HG02763 (cell line): ENCODE data around the gene BICRA.
"Not testable (repeated sequence)": the region's sequence is repeated elsewhere in the genome, so short reads cannot be mapped to it uniquely, and the experiment has no call there.

Experiments
- ATAC-seq: cut with Tn5 transposase; IDR thresholded peaks from one replicate; pipeline ENCODE4 v1.9.1; 2021; ENCODE audit warnings: mild to moderate bottlenecking, moderate library complexity; ENCODE audit not compliant: unreplicated experiment

BICRA gene

GRCh38 chr19:47626238-47626637 is 17.3 kb downstream of the BICRA start:
- no peak for ATAC-seq

DNA sequence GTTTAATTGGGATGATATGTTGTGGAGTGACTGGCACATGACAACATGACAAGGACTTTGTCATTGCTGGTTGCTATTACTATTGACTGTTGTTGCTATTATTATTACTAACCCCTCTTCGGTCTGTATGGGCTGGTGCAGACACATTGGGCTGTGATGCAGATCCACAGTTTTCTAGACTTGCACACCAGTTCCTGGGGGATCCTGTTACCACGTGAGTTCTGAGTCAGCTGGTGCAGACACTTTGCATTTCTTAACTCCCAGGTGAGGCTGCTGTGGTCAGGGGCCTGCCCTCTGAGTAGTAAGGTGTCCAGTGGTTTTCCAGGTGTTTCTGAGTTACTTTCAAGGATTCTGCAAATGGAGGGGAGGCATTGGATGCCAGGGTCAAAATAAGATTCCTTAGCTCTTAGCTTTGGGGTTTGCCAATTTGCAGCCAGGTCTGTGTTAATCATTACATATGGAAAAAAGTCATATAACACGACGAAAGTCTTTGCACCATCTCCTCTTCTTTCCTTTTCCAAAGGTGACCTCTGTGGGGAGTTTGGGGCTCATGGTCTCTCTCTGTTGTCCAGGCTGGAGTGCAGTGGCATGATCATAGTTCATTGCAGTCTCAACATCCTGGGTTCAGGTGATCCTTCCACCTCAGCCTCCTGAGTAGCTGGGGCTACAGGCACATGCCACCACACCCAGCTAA is 19.3 kb downstream of the BICRA start:
- no peak for ATAC-seq

DNA sequence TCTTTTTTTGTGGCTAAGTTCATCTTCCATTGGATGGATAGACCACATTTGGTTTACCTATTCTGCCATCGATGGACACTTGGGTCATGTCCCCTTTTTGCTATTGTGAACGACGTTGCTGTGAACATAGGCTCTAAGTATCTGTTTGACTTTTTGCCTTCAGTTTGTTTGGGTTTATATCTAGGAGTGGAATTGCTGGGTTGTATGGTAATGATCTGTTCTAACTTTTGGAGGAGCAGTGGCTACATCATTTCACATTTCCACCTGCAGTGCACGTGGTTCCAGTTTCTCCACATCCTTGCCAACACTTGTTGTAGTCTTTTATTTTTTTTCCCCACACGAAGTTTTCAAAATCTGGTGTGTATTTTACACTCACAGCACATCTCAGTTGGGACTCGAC is 21.7 kb downstream of the BICRA start:
- no peak for ATAC-seq

GRCh38 chr19:47631681-47632446 is 22.9 kb downstream of the BICRA start:
- no peak for ATAC-seq

DNA sequence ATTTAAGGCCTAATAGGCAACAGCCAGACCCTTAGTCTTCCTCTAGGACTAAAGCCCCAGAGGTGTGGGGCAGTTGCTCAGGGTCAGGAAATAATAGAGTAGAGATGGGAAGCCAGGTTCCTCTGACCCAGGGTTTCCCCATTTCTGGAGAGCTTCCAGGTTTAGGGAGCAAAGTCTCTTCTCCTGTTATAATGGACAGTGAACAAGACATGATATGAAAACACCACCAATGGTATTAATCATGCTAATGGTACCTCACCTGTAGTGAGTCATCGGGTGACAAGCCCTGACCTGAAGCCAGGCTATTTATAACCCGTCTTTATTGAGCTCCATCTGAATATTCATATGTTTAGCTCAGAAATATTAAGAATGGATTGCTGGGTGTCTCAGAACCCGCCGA is 24.6 kb downstream of the BICRA start:
- ATAC-seq = no peak

GRCh38 chr19:47633996-47634395 is 25.1 kb downstream of the BICRA start:
- ATAC-seq = no peak

DNA sequence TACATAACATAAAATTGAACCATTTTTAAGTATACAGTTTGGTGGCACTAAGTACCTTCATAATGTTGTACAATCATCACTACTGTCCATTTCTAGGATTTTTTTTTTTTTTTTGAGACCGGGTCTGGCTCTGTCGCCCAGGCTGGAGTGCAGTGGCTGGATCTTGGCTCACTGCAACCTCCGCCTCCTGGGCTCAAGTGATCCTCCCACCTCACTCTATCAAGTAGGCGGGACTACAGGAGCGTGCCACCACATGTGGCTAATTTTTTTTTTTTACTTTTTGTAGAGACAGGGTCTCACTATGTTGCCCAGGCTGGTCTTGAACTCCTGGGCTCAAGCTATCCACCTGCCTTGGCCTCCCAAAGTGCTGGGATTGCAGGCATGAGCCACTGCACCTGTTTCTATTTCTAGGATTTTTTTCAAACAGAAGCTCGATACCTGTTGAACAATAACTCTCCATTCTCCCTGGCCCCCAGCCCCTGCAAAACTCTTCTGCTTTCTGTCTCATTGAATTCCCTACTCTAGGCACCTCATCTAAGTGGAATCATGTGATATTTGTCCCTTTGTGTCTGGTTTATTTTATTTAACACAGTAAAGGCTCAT is 26.3 kb downstream of the BICRA start:
- ATAC-seq = not testable (repeated sequence)

DNA sequence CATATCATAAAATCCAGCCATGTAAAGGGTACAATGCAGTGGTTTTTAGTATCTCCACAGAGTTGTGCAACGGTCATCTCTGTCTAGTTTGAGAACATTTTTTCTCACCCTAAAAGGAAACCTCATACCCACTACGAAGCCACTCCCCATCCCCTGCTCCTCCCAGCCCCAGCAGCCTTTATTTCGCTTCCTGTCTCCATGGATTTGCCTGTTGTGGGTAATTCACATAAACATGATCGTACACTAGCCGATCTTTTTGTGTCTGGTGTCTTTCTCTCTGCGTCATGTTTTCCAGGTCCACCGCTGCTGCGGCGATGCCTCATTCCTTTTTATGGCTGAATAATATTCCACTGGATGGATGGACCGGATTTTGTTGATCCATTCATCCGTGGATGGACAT is 28.6 kb downstream of the BICRA start:
- no peak for ATAC-seq

DNA sequence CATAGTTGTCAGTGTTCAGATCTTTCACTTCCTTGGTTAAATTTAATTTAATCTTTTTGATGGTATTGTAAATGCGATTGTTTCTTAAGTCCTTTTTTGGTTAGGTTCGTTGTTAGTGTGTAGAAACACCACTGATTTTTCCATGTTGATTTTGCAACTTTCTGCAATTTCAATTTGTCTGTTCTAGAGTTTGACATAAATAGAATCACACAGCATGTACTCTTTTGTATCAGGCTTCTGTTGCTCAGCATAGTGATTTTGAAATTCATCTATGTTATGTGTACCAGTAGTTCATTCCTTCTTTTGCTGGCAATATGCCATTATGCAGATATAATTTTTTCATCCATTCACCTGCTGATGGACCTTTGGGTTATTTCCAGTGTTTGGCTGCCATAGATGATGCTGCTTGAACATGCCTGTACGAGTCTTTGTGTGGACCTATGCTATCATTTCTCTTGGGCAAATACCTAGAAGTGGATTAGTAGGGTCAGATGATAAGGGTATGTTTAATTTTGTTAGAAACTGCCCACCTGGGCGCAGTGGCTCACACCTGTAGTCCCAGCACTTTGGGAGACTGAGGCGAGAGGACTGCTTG is 33.1 kb downstream of the BICRA start:
- no peak for ATAC-seq

DNA sequence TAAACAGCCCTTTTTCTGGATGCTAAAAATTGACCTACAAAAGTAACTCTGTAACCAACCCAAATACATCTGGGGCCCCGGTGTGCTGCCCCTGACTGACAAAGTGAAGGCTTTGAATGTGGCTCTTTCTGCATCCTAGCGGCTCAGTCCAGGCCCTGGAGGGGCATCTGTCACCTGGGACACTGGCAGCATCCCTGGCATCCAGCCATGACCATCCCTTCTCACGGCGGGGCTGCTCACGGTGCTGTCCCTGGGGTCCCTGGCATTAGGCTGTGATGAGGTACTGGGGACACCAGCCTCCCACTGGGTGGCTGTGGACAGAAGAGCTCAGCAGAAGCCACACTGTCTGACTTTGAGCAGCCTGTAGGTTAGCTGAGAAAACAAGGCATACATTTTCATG is 34.3 kb downstream of the BICRA start:
- no peak for ATAC-seq

DNA sequence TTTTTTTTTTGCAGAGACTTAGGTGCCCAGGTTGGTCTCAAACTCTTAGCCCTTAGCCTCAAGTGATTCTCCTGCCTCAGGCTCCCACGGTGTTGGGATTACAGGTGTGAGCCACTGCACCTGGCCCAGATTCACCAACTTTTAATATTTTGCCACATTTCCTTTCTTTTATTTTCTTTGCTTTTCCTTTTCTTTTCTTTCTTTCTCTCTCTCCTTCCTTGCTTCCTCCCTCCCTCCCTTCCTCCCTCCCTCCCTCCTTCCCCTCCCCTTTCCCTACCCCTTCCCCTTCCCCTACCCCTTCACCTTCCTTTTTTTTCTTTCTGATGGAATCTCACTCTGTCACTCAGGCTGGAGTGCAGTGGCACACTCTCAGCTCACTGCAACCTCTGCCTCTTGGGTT is 35.3 kb downstream of the BICRA start:
- no peak for ATAC-seq

DNA sequence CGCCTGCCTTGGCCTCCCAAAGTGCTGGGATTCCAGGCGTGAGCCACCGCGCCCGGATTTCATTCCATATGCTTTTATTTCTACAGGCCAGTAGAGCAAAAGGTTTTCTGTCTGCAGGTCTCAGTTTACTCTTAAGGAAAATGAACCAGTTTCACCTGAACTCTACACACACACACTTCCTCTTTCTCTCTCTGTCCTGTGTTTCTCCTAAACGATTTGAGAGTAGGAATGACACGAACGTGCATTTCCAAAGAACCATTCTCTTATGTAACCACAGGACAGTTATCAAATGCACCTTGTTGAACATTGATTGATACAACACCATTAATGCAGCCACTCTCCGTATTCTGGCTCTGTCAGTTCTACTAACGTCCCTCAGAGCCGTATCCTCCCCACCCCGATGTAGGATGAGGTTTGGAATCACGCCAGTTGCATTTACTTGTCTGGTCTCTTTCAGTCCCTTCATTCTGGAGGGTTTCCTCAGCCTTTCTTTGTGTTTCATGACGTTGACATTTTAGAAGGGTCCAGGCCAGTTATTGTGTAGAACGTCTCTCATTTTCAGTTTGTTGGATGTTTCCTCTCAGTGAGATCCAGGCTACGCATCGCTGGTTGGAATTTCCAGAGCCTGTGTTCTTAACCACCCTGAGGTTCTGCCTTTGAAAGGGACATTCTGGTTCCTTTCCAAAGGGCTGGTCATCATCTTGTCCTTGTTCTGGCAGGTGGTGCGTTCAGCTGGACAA is 36.0 kb downstream of the BICRA start:
- ATAC-seq = no peak

- no peak for ATAC-seq
Measured at GRCh38 chr19:47646924-47647323, 38.0 kb downstream of the BICRA start.

GRCh38 chr19:47649588-47649987 is 40.7 kb downstream of the BICRA start:
- ATAC-seq = no peak

- ATAC-seq = no peak
Measured at GRCh38 chr19:47650700-47651099, 41.8 kb downstream of the BICRA start.

GRCh38 chr19:47651132-47651531 is 42.2 kb downstream of the BICRA start:
- no peak for ATAC-seq

DNA sequence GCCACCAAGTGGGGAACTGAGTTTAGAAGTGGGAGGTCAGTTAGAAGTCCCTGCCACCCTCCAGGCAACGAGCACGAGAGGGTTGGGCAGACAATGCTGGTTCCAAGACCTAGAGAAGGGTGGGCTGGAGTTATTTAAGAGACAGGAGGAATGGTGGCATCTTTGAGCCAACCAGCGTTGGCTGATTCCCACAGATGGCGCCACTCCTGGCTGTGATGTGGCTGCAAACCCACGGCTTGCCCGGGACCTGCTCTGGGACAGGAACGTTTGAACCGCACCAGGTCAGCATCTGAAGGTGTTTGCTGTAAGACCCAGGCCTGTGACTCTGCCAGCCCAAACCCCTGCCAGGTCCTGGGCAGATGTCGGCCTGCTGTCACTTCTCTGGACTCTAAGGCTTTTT is 42.8 kb downstream of the BICRA start:
- ATAC-seq = no peak

DNA sequence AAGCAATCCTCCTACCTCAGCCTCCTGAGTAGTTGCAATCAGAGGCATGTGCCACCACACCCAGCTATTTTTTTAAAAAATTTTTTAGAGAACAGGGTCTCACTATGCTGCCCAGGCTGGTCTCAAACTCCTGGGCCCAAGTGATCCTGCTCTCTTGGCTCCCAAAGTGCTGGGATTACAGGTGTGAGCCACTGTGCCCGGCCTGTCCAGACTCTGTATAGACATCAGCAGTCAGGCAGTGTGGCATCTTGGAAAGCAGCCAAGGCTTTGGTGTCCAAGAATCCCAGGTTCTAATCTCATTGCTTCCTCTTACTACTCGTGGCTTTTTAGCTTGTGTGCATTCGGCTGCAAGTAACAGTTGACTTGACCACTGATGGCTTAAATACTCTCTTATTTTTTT is 43.4 kb downstream of the BICRA start:
- ATAC-seq = no peak

- no peak for ATAC-seq
Measured at GRCh38 chr19:47653856-47654255, 44.9 kb downstream of the BICRA start.

- ATAC-seq = no peak
Measured at GRCh38 chr19:47657719-47658118, 48.8 kb downstream of the BICRA start.
